Panc1 (cell line): ENCODE data around the gene KCNMA1. TPM values are rescaled to one million over a fixed set of nuclear protein-coding genes. Genes with fewer than 3 reads are reported as not detected.

Experiments used
- ATAC-seq: fragments of 200-7000 bp; cut with Tn5 transposase; 2 replicates; pipeline ENCODE4 v1.9.1; 2020; ENCODE audit warnings: mild to moderate bottlenecking, moderate library complexity
- BruUV-seq: library from RNA; stranded (reverse); fragments of 400-500 nt; replicated peaks from 2 replicates; lab custom pipeline; 2021; lab: Mats Ljungman, UMichigan
- CTCF ChIA-PET: fragments of 300-600 bp; sonication (Branson Sonifier 250); formaldehyde crosslinking; loops from one replicate; lab custom pipeline; 2022; ENCODE audit warnings: antibody characterized with exemption; lab: Charles Lee
- POLR2A ChIA-PET: fragments of 300-600 bp; sonication (Branson Sonifier 250); formaldehyde crosslinking; loops from one replicate; lab custom pipeline; 2022; ENCODE audit warnings: antibody characterized with exemption; lab: Charles Lee
- DNase-seq: peaks from one replicate; pipeline ENCODE4 v3.0.0-alpha.2; 2010; ENCODE audit warnings: low read depth, low spot score
- H3K27ac ChIP-seq: 2 replicates; pipeline ENCODE4 v1.5.1; 2011; ENCODE audit warnings: mild to moderate bottlenecking, low read length, inconsistent platforms
- H3K27me3 ChIP-seq: fragments of 200-500 bp; sonication (Bioruptor generic); 2 replicates; pipeline ENCODE4 v1.6.0; 2014; ENCODE audit warnings: low read length, inconsistent platforms; ENCODE audit not compliant: control insufficient read depth, insufficient read depth
- H3K36me3 ChIP-seq: fragments of 200-500 bp; sonication (Bioruptor generic); 2 replicates; pipeline ENCODE4 v1.5.1; 2014; ENCODE audit warnings: inconsistent platforms, mild to moderate bottlenecking, low read length, moderate library complexity; ENCODE audit not compliant: control insufficient read depth, insufficient read depth
- H3K4me1 ChIP-seq: 2 replicates; pipeline ENCODE4 v1.5.1; 2011; ENCODE audit warnings: inconsistent platforms, mild to moderate bottlenecking, low read length, moderate library complexity; ENCODE audit not compliant: control insufficient read depth, insufficient read depth
- H3K4me3 ChIP-seq, 2 experiments: 2 replicates each; pipeline ENCODE4 v1.5.1; 2011 to 2012; ENCODE audit warnings: low read depth in 2 of 2, low read length in 2 of 2, mild to moderate bottlenecking in 2 of 2, inconsistent platforms in 1 of 2, moderate library complexity in 1 of 2
- H3K9me3 ChIP-seq: fragments of 200-500 bp; sonication (Bioruptor generic); 2 replicates; pipeline ENCODE4 v1.5.1; 2014; ENCODE audit warnings: low read depth, mild to moderate bottlenecking, inconsistent platforms, low read length, moderate library complexity; ENCODE audit not compliant: control insufficient read depth, insufficient read depth
- CTCF ChIP-seq: fragments of 450-650 bp; IDR thresholded peaks from 2 replicates; pipeline ENCODE4 v1.5.1; 2017; ENCODE audit warnings: mild to moderate bottlenecking
- POLR2AphosphoS5 ChIP-seq: IDR thresholded peaks from 2 replicates; pipeline ENCODE4 v1.6.1; 2012; ENCODE audit warnings: mild to moderate bottlenecking, low read depth, low read length, moderate library complexity
- REST ChIP-seq, 2 experiments: IDR thresholded peaks; 2 replicates each; pipeline ENCODE4 v1.6.1; 2011 to 2012; ENCODE audit warnings: low read depth in 2 of 2, control low read depth in 1 of 2, low read length in 1 of 2, mild to moderate bottlenecking in 1 of 2, moderate library complexity in 1 of 2; ENCODE audit not compliant: insufficient read depth in 1 of 2
- SIN3A ChIP-seq: IDR thresholded peaks from 2 replicates; pipeline ENCODE4 v1.6.1; 2012; ENCODE audit warnings: low read depth, mild to moderate bottlenecking, low read length, moderate library complexity, borderline replicate concordance; ENCODE audit not compliant: insufficient read depth
- TCF7L2 ChIP-seq: IDR thresholded peaks from 2 replicates; pipeline ENCODE4 v1.6.1; 2011; ENCODE audit warnings: mild to moderate bottlenecking, low read depth, low read length, inconsistent platforms
- in situ Hi-C: cut with HindIII; loops from 2 replicates; pipeline ENCODE4 v1.10.0; 2016; ENCODE audit warnings: low sequenced_read_pairs, low pct_unique_long_range_greater_than_20kb
- intact Hi-C: fragments of 100-400 bp; cut with micrococcal nuclease; formaldehyde crosslinking; loops from one replicate; pipeline ENCODE4 v1.10.0; 2022; ENCODE audit not compliant: unreplicated experiment
- total RNA-seq: library from RNA; stranded (reverse); gene quantifications from one replicate; pipeline ENCODE4 v1.2.1, GENCODE V29; 2021; ENCODE audit not compliant: unreplicated experiment

The KCNMA1 gene
- total RNA-seq, 1 experiment from 2014 or later = 91.9 TPM

GRCh38 chr10:76880931-76881330 lies 756.7 kb downstream of the KCNMA1 start:
- Histone ChIP-seq H3K27me3 (no peaks in the 10 kb centered on the region), H3K4me1 (no peaks in the 10 kb centered on the region), H3K9me3 (no peaks in the 10 kb centered on the region), H3K27ac (no peak overlapping the region), H3K36me3 (no peaks in the 10 kb centered on the region), H3K4me3 (no peak overlapping the region)
- BruUV-seq = no TSS peak
- no peak for DNase-seq
- in situ Hi-C loops (no loop called here), intact Hi-C loops (no loop called here)
- POLR2A ChIA-PET = no interaction called here
- CTCF ChIA-PET = no interaction called here
- TF ChIP-seq TCF7L2 (no peak), REST (IDR thresholded peaks at IDR 0.05; ENCODE audit: insufficient read depth in 1 of 2, low read depth in 2 of 2, low read length in 1 of 2) (no peak), SIN3A (no peak), CTCF (no peak), POLR2AphosphoS5 (no peak)
- ATAC-seq = no peak

- in situ Hi-C loops = no loop called here
- no TSS peak for BruUV-seq
- POLR2A ChIA-PET = no interaction called here
- Histone ChIP-seq H3K27me3 (no peaks in the 10 kb centered on the region), H3K27ac (no peak overlapping the region), H3K36me3 (no peaks in the 10 kb centered on the region), H3K9me3 (no peaks in the 10 kb centered on the region), H3K4me1 (no peaks in the 10 kb centered on the region), H3K4me3 (no peak overlapping the region)
- TF ChIP-seq POLR2AphosphoS5 = no peak
- TF ChIP-seq SIN3A = no peak
- no peak for TF ChIP-seq TCF7L2
- TF ChIP-seq CTCF = no peak
- TF ChIP-seq REST (IDR thresholded peaks at IDR 0.05; ENCODE audit: insufficient read depth in 1 of 2, low read depth in 2 of 2, low read length in 1 of 2) = no peak
- DNase-seq (no peak), ATAC-seq (no peak)
- intact Hi-C loops = no loop called here
- CTCF ChIA-PET = interaction anchor here (0.6 kb wide), 1 partner anchor 522 kb away, joined by 4 read pairs; no protein-coding TSS in a partner anchor
Observed at GRCh38 chr10:76879116-76879913, 758.3 kb downstream of the KCNMA1 start.
